Right ventricle myocardium superior (tissue), 1 donor: ENCODE results near the gene MTMR3. TPM values are rescaled to one million over a fixed set of nuclear protein-coding genes. Genes with fewer than 3 reads are reported as not detected.

Experiments
- ATAC-seq: fragments of 200-7000 bp; cut with Tn5 transposase; one replicate; pipeline ENCODE4 v1.9.1; 2020; ENCODE audit warnings: mild to moderate bottlenecking; ENCODE audit not compliant: poor library complexity
- DNase-seq: peaks from one replicate; pipeline ENCODE4 v3.0.0-alpha.2; 2020
- intact Hi-C: fragments of 100-400 bp; cut with DNase I; formaldehyde crosslinking; loops from one replicate; pipeline ENCODE4 v1.11.2; 2022
- total RNA-seq: library from RNA; stranded (reverse); fragmentation: NEBNext Ultra II Directional; extraction: Animal tissue kit (Norgen Biotek cat#: 25700); gene quantifications from one replicate; pipeline ENCODE4 v1.2.1, GENCODE V29; 2021
- donor health status: DM: no; HTN: yes; CAD: no; lungs with severe emphysema.

Gene MTMR3
- total RNA-seq, 1 donor from 2014 or later: 29.9 TPM

GRCh38 chr22:29904020-29904419 is 21.0 kb downstream of the MTMR3 start:
- intact Hi-C loops: no loop called here
- ATAC-seq (no peak), DNase-seq (no peak)

GRCh38 chr22:29907753-29908515 is 25.0 kb downstream of the MTMR3 start:
- intact Hi-C loops: no loop called here
- peak; percentile 73 for ATAC-seq

GRCh38 chr22:29912141-29912540 is 29.2 kb downstream of the MTMR3 start:
- no peak for ATAC-seq
- intact Hi-C loops: loop anchor here (10.0 kb wide), 1 partner anchor 63 kb away; no protein-coding TSS in a partner anchor
- DNase-seq: no peak

More at GRCh38 chr22:29907753-29908515, 25.0 kb downstream of the MTMR3 start:
- DNase-seq: peak; percentile 85

- DNase-seq: no peak
- ATAC-seq: peak; percentile 55
- intact Hi-C loops: loop anchor here (10.0 kb wide), 1 partner anchor 62 kb away; no protein-coding TSS in a partner anchor
Observed at GRCh38 chr22:29912605-29913398, 29.8 kb downstream of the MTMR3 start.

GRCh38 chr22:29914165-29914564 is 31.2 kb downstream of the MTMR3 start:
- DNase-seq (no peak), ATAC-seq (no peak)
- intact Hi-C loops: loop anchor here (10.0 kb wide), 1 partner anchor 61 kb away; no protein-coding TSS in a partner anchor

- DNase-seq: no peak
- intact Hi-C loops: loop anchor here (10.0 kb wide), 1 partner anchor 60 kb away; no protein-coding TSS in a partner anchor
Observed at GRCh38 chr22:29914991-29915533, 32.1 kb downstream of the MTMR3 start.

GRCh38 chr22:29916007-29916544 is 33.1 kb downstream of the MTMR3 start:
- intact Hi-C loops: loop anchor here (10.0 kb wide), 1 partner anchor 59 kb away; no protein-coding TSS in a partner anchor
- no peak for ATAC-seq

More at GRCh38 chr22:29914991-29915533, 32.1 kb downstream of the MTMR3 start:
- no peak for ATAC-seq

GRCh38 chr22:29917052-29917902 is 34.3 kb downstream of the MTMR3 start:
- intact Hi-C loops: loop anchor here (10.0 kb wide), 1 partner anchor 58 kb away; no protein-coding TSS in a partner anchor
- DNase-seq (peak; percentile 52), ATAC-seq (peak; percentile 78)

More at GRCh38 chr22:29916007-29916544, 33.1 kb downstream of the MTMR3 start:
- no peak for DNase-seq

- DNase-seq (no peak), ATAC-seq (no peak)
- intact Hi-C loops: no loop called here
Observed at GRCh38 chr22:29925402-29925801, 42.4 kb downstream of the MTMR3 start.

GRCh38 chr22:29926057-29926456 is 43.1 kb downstream of the MTMR3 start:
- intact Hi-C loops: no loop called here
- ATAC-seq: no peak
- no peak for DNase-seq

GRCh38 chr22:29932136-29932535 is 49.2 kb downstream of the MTMR3 start:
- ATAC-seq (no peak), DNase-seq (no peak)
- intact Hi-C loops: no loop called here

GRCh38 chr22:29933619-29934018 is 50.6 kb downstream of the MTMR3 start:
- ATAC-seq (no peak), DNase-seq (no peak)
- intact Hi-C loops: no loop called here

- DNase-seq: no peak
- intact Hi-C loops: no loop called here
- ATAC-seq: no peak
Observed at GRCh38 chr22:29934596-29934995, 51.6 kb downstream of the MTMR3 start.

- DNase-seq (no peak), ATAC-seq (peak; percentile 39)
- intact Hi-C loops: no loop called here
Observed at GRCh38 chr22:29936186-29936585, 53.2 kb downstream of the MTMR3 start.

GRCh38 chr22:29937940-29938693 is 55.1 kb downstream of the MTMR3 start:
- DNase-seq (no peak), ATAC-seq (no peak)
- intact Hi-C loops: no loop called here

- ATAC-seq (no peak), DNase-seq (no peak)
- intact Hi-C loops: no loop called here
Observed at GRCh38 chr22:29940526-29940925, 57.6 kb downstream of the MTMR3 start.

- intact Hi-C loops: no loop called here
- DNase-seq: no peak
- no peak for ATAC-seq
Observed at GRCh38 chr22:29944339-29944738, 61.4 kb downstream of the MTMR3 start.
